ENCODE measurements around the gene GRIN3A. TPM values are rescaled to one million over a fixed set of nuclear protein-coding genes. Genes with fewer than 3 reads are reported as not detected.

GRIN3A gene
- total and polyA plus RNA-seq, 2 of the 4 experiments (the other 2 are of a cell fraction) = not detected

DNA sequence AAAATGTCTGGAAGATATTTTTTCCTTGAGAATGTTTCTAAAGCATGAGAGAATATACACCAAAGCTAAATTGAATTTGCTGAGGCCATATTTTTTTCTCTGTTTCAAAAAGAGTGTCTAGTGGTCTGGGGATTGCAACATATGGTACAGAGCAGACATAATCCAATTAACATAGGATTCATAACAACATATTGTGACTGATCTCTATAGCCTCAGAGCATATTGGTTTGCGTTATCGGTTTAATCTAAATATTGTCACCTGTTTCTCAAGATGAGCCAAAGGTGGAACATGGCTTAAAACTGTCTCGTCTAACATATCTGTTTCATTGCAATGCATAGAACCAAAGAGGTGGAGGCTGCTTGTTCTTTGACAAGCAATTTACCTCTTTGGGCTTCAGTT lies 147.5 kb downstream of the GRIN3A start:
- H2BK120ac ChIP-seq (ENCODE audit: low read depth, low read length) = no peak overlapping the region
- no peak for DNase-seq
- H3K27me3 ChIP-seq (ENCODE audit: control insufficient read depth, insufficient read depth, low read length) = no peaks in the 10 kb centered on the region
- no peak overlapping the region for H3K56ac ChIP-seq (ENCODE audit: extremely low read depth, insufficient read depth, low read length)
- no peak overlapping the region for H3K18ac ChIP-seq (ENCODE audit: low read depth, low read length)
- intact Hi-C loops (cut with micrococcal nuclease) (no loop called here), dilution Hi-C loops (cut with HindIII; ENCODE audit: low sequenced_read_pairs, unreplicated experiment) (no loop called here), in situ Hi-C loops (cut with MboI; ENCODE audit: low sequenced_read_pairs) (no loop called here)
- no peak overlapping the region for H3K4me2 ChIP-seq (ENCODE audit: low read depth, low read length)
- H3K9me1 ChIP-seq (ENCODE audit: insufficient read depth, low read length) = no peaks in the 10 kb centered on the region; the same call in 1 of the 2 replicates
- no peaks in the 10 kb centered on the region for H3K79me1 ChIP-seq (ENCODE audit: low read depth in 1 of 2, low read length in 2 of 2)
- ChIA-PET POLR2A (ENCODE audit: unreplicated experiment) (no interaction called here), CTCF (no interaction called here)
- no peaks in the 10 kb centered on the region for H3K36me3 ChIP-seq (ENCODE audit: control insufficient read depth, insufficient read depth, low read length)
- no peak overlapping the region for H2BK15ac ChIP-seq (ENCODE audit: low read depth, low read length)
- no peak overlapping the region for H4K91ac ChIP-seq (ENCODE audit: insufficient read depth, low read depth, low read length)
- no CpG with 5 or more reads among the region's 3 CpGs for WGBS, 2 experiments (ENCODE audit: extremely low coverage in 2 of 2, insufficient read length in 1 of 2)
- peaks cover 1% of the 10 kb centered on the region; the same call in 1 of the 2 replicates for H3K4me1 ChIP-seq (ENCODE audit: control insufficient read depth, insufficient read depth, low read length)
- H2AK5ac ChIP-seq (ENCODE audit: low read depth, low read length) = no peak overlapping the region
- no peak overlapping the region for H3K14ac ChIP-seq (replicated peaks; ENCODE audit: low read depth, low read length)
- no peak overlapping the region for H2AFZ ChIP-seq (replicated peaks; ENCODE audit: low read length, poor library complexity)
- H3K27ac ChIP-seq (ENCODE audit: insufficient read depth, low read length) = no peak overlapping the region
- no peak for ATAC-seq (ENCODE audit: low read depth)
- no peak overlapping the region for H3K9ac ChIP-seq (ENCODE audit: low read depth, low read length)
- TF ChIP-seq FOS (IDR thresholded peaks at IDR 0.05; ENCODE audit: low read depth, low read length) = no peak
- 0 out of 2 replicates have a peak, but pooled peaks have one; percentile 3 for TF ChIP-seq CEBPB (IDR thresholded peaks at IDR 0.05; ENCODE audit: low read depth, low read length)
- no peak overlapping the region for H2AK9ac ChIP-seq (replicated peaks; ENCODE audit: low read depth, low read length, poor library complexity)
- H3K9me3 ChIP-seq (ENCODE audit: control insufficient read depth, insufficient read depth, low read length) = no peaks in the 10 kb centered on the region
- H3K23ac ChIP-seq (ENCODE audit: low read depth, low read length) = no peak overlapping the region
- no peak overlapping the region for H4K8ac ChIP-seq (ENCODE audit: low read depth in 2 of 2, low read length in 2 of 2)
- no peak overlapping the region for H4K5ac ChIP-seq (ENCODE audit: low read depth, low read length)
- H3K4me3 ChIP-seq (ENCODE audit: insufficient read depth, low read depth, low read length) = no peak overlapping the region
- H2BK5ac ChIP-seq (ENCODE audit: low read depth, low read length, poor library complexity, severe bottlenecking) = no peak overlapping the region
- no TSS peak for BruUV-seq (replicated peaks)
- H4K20me1 ChIP-seq (ENCODE audit: insufficient read depth, low read length) = no peaks in the 10 kb centered on the region
- H2BK20ac ChIP-seq (ENCODE audit: low read depth, low read length) = no peak overlapping the region
- no peak overlapping the region for H3K4ac ChIP-seq (ENCODE audit: low read depth, low read length)
